Measurements from ENCODE around the gene SERGEF.

Gene SERGEF

GRCh38 chr11:17852246-17852645, 160.6 kb downstream of the SERGEF start:
- FAIRE-seq, result no peak

- FAIRE-seq, result no peak
Observed at GRCh38 chr11:17851697-17852096, 161.2 kb downstream of the SERGEF start.

GRCh38 chr11:17850336-17850735, 162.5 kb downstream of the SERGEF start:
- FAIRE-seq, result no peak

GRCh38 chr11:17848715-17849114, 164.1 kb downstream of the SERGEF start:
- FAIRE-seq, result no peak

GRCh38 chr11:17846852-17847453, 165.9 kb downstream of the SERGEF start:
- no peak for FAIRE-seq

GRCh38 chr11:17845431-17845881, 167.4 kb downstream of the SERGEF start:
- FAIRE-seq, result no peak

GRCh38 chr11:17840101-17840548, 172.7 kb downstream of the SERGEF start:
- FAIRE-seq, result no peak

- FAIRE-seq, result no peak
Observed at GRCh38 chr11:17839450-17839849, 173.4 kb downstream of the SERGEF start.

- no peak for FAIRE-seq
Observed at GRCh38 chr11:17838102-17838501, 174.7 kb downstream of the SERGEF start.

- no peak for FAIRE-seq
Observed at GRCh38 chr11:17831883-17832282, 181.0 kb downstream of the SERGEF start.

- FAIRE-seq, result no peak
Observed at GRCh38 chr11:17831228-17831627, 181.6 kb downstream of the SERGEF start.

GRCh38 chr11:17828311-17828751, 184.5 kb downstream of the SERGEF start:
- FAIRE-seq, result no peak

GRCh38 chr11:17827006-17827405, 185.8 kb downstream of the SERGEF start:
- FAIRE-seq, result no peak

- FAIRE-seq, result no peak
Observed at GRCh38 chr11:17822401-17822781, 190.5 kb downstream of the SERGEF start.

GRCh38 chr11:17821648-17822400, 191.0 kb downstream of the SERGEF start:
- FAIRE-seq, result no peak

- no peak for FAIRE-seq
Observed at GRCh38 chr11:17816232-17816931, 196.5 kb downstream of the SERGEF start.

GRCh38 chr11:17814546-17814945, 198.3 kb downstream of the SERGEF start:
- no peak for FAIRE-seq

- no peak for FAIRE-seq
Observed at GRCh38 chr11:17813391-17814059, 199.3 kb downstream of the SERGEF start.

- no peak for FAIRE-seq
Observed at GRCh38 chr11:17812865-17813187, 200.0 kb downstream of the SERGEF start.

- FAIRE-seq, result no peak
Observed at GRCh38 chr11:17812091-17812864, 200.6 kb downstream of the SERGEF start.

GRCh38 chr11:17811352-17811751, 201.5 kb downstream of the SERGEF start:
- no peak for FAIRE-seq

GRCh38 chr11:17810746-17811145, 202.1 kb downstream of the SERGEF start:
- FAIRE-seq, result no peak

- no peak for FAIRE-seq
Observed at GRCh38 chr11:17810041-17810440, 202.8 kb downstream of the SERGEF start.
